ENCODE results near the gene MAPK12. TPM values are rescaled to one million over a fixed set of nuclear protein-coding genes. Genes with fewer than 3 reads are reported as not detected.
"Not testable (repeated sequence)": the region's sequence is repeated elsewhere in the genome, so short reads cannot be mapped to it uniquely, and the experiment has no call there.

The MAPK12 gene
- total RNA-seq, 2 experiments from 2014 or later, result 4.8 to 5.3 TPM

DNA sequence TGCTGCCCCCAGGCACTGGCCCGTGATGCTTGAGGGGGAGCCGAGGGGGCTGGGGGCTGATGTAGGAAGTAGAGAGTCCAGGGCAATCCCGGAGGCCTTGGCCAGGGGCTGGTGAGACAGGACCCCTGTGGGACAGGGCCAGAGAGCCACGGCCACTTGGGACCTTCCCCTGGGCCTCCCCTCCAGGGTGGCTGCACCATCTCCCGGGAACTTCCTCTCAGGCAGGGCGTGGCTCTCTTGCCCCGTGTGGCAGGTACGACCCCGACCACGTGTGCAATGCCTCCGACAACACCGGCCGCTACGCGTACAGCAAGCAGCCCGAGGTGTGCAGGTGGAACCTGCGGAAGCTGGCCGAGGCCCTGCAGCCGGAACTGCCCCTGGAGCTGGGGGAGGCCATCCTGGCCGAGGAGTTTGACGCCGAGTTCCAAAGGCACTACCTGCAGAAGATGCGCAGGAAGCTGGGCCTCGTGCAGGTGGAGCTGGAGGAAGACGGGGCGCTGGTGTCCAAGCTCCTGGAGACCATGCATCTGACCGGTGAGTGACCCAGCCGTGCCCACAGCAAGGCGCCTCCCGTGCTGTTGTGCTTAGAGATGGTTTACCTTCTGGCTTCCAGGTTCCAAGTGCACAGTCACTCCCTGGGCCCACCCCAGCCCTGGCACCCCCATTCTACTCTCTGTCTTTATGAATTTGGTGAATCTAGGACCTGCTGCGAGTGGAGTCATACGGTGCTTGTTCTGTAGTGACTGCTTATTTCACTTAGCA lies 50.9 kb downstream of the MAPK12 start:
- ChIA-PET CTCF (interaction anchor here (1.0 to 2.4 kb wide), 5 partner anchors 9 to 118 kb away, joined by 3 to 15 read pairs (median 4); no protein-coding TSS in a partner anchor), POLR2A (interaction anchor here (0.5 kb wide), 1 partner anchor 305 kb away, joined by 4 read pairs; no protein-coding TSS in a partner anchor)
- no peaks in the 10 kb centered on the region for H3K27me3 Mint-ChIP-seq (ENCODE audit: low read depth)
- peaks cover 41% of the 10 kb centered on the region for H3K36me3 Mint-ChIP-seq (ENCODE audit: low read depth)
- no peak overlapping the region for H3K4me3 Mint-ChIP-seq
- H3K9me3 Mint-ChIP-seq (ENCODE audit: insufficient read depth), result no peaks in the 10 kb centered on the region
- DNase-seq, result no peak
- no peak for ATAC-seq
- no peak overlapping the region for H3K27ac Mint-ChIP-seq
- peaks cover 13% of the 10 kb centered on the region for H3K4me1 Mint-ChIP-seq (ENCODE audit: low read depth)

DNA sequence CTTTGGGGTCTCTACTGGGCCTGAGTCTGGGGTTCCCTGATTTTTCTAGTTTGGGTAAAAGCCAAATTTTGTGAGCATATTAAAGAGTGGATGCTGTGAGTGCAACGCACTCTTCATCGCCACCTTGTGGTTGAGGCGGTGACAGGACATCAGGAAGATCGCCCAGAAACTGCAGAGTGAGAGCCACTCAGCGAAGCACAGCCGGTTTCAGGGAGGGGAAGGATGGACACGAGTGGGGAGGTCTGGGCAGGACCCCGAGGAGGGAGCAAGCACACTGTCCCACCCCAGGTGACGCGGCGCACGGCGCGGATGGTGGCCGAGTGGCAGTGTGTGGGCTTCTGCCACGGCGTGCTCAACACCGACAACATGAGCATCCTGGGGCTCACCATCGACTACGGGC lies 51.6 kb downstream of the MAPK12 start:
- no peaks in the 10 kb centered on the region for H3K27me3 Mint-ChIP-seq (ENCODE audit: low read depth)
- no peaks in the 10 kb centered on the region for H3K9me3 Mint-ChIP-seq (ENCODE audit: insufficient read depth)
- peak; percentile 80 for DNase-seq
- H3K4me3 Mint-ChIP-seq, result no peak overlapping the region
- H3K36me3 Mint-ChIP-seq (ENCODE audit: low read depth), result peaks cover 41% of the 10 kb centered on the region
- ChIA-PET POLR2A (no interaction called here), CTCF (interaction anchor here (2.4 kb wide), 1 partner anchor 61 kb away, joined by 15 read pairs; no protein-coding TSS in a partner anchor)
- peaks cover 14% of the 10 kb centered on the region for H3K4me1 Mint-ChIP-seq (ENCODE audit: low read depth)
- peak overlapping the region; percentile 53 for H3K27ac Mint-ChIP-seq
- peak; percentile 76 for ATAC-seq

DNA sequence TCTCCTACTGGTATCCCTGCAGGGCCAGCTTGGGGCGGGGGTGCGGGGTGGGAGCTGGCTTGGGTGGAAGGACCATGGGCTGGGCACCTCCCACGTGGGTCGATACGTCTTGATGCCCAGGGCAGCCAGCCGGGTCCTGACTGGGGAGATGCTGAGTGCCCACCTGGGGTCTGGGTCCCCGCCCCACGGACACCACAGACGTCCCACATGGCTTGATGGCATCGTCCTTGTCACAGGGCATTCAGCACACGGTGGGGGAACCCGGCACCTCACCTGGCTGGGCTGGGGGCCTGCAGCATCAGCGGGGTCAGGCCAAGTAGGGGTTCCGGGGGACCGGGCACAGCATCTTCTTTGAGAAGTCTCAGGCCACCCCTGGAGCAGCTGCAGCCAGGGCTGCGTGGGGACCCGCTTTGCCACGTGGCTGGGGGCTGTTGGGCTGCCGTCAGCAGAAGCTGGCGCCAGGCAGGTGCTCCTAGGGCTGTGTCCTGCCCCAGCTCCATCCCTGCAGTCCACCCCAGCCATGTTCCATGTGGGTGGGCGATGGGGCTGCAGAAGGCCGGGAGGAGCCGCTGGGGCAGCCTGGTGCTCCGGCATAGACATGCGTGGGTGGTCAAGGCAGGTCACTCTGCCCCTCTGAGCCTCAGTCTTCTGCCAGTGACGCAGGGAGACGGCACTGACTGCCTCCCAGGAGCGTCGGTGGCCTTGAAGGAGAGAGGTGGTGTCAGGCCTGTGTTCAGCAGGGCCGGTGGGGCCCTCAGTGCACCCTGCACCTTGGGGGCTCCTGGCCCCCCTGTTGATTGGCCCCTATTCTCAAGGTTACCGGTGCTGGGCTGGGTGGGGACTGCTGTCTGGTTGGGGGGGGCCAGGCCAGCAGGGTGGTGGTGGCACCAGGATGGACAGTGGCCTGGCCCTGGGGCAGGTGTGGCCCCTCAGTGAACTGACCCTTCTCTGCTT lies 52.3 kb downstream of the MAPK12 start:
- Mint-ChIP-seq H3K4me1 (ENCODE audit: low read depth) (peaks cover 15% of the 10 kb centered on the region), H3K4me3 (no peak overlapping the region), H3K27me3 (ENCODE audit: low read depth) (no peaks in the 10 kb centered on the region), H3K36me3 (ENCODE audit: low read depth) (peaks cover 42% of the 10 kb centered on the region), H3K9me3 (ENCODE audit: insufficient read depth) (no peaks in the 10 kb centered on the region), H3K27ac (peak overlapping the region; percentile 53)
- CTCF ChIA-PET, result interaction anchor here (1.1 to 1.6 kb wide), 3 partner anchors 18 to 61 kb away, joined by 4 to 7 read pairs (median 5); no protein-coding TSS in a partner anchor
- peak; percentile 41 for ATAC-seq
- POLR2A ChIA-PET, result interaction anchor here (1.8 kb wide), 1 partner anchor 19 kb away, joined by 9 read pairs; no protein-coding TSS in a partner anchor
- no peak for DNase-seq

DNA sequence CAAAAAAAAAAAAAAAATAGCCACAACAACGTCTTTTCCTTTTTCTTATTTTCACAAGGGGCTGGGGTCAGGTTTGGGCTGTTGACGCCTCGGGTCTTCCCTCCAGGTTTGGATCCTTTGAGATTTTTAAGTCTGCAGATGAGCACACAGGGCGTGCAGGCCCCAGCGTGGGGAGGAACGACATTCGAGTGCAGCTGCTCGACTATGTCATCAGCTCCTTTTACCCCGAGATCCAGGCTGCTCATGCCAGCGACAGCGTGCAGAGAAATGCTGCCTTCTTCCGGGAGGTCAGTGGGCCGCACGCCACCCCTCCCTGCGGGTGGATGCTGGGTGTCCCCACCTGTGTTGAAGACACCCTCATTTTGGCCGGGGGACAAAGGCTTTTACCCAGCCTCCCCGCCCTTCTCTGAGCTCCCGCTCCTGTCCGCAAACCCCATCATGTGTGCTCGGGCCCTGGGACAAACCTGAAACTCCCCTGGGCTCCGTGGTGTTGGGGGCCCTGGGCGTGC lies 53.0 kb downstream of the MAPK12 start:
- peaks cover 43% of the 10 kb centered on the region for H3K36me3 Mint-ChIP-seq (ENCODE audit: low read depth)
- ATAC-seq (no peak), DNase-seq (no peak)
- H3K4me1 Mint-ChIP-seq (ENCODE audit: low read depth), result peaks cover 16% of the 10 kb centered on the region
- ChIA-PET POLR2A (interaction anchor here (1.8 kb wide), 1 partner anchor 18 kb away, joined by 9 read pairs; no protein-coding TSS in a partner anchor), CTCF (interaction anchor here (0.5 to 1.6 kb wide), 4 partner anchors 17 to 220 kb away, joined by 3 to 7 read pairs (median 4); no protein-coding TSS in a partner anchor)
- H3K27ac Mint-ChIP-seq, result no peak overlapping the region
- H3K9me3 Mint-ChIP-seq (ENCODE audit: insufficient read depth), result no peaks in the 10 kb centered on the region
- H3K27me3 Mint-ChIP-seq (ENCODE audit: low read depth), result no peaks in the 10 kb centered on the region
- H3K4me3 Mint-ChIP-seq, result no peak overlapping the region

DNA sequence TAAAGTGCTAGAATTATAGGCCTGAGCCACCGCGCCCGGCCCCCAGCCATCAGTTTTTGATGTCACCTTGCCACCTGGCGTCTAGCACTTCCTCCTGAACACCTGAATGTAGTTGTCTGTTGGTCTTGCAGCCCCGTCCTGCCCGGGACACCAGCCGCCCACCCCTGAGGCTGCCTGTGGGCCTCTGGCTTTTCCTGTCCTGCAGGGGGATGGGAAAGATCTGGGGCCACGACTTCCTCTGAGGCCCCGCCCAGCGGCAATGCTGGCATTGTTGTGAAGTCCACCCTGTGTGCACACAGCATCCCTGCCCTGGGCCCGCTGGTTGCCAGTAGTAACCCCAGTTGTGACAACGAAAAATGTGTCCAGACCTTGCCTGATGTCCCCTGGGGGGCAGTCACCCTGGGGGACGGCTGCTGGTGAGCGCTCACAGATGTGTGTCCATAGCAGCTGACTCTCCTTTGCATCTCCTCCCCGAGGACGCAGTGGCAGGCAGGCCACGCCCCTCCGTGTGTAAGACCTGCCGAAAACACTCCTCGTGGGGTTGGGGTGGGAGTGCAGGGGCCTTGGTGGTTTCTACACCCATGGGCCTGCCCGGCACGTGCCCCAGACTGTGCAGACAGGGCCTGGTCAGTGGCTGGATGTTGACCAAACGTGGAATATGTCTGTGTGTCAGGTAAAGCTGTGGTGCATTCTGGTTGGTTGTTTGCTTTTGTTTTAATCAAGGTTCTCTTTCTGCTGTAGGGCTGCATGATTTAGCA lies 53.9 kb downstream of the MAPK12 start:
- Mint-ChIP-seq H3K9me3 (ENCODE audit: insufficient read depth) (no peaks in the 10 kb centered on the region), H3K27ac (no peak overlapping the region), H3K36me3 (ENCODE audit: low read depth) (peaks cover 40% of the 10 kb centered on the region), H3K27me3 (ENCODE audit: low read depth) (no peaks in the 10 kb centered on the region), H3K4me1 (ENCODE audit: low read depth) (peaks cover 21% of the 10 kb centered on the region), H3K4me3 (no peak overlapping the region)
- ChIA-PET POLR2A (interaction anchor here (1.8 kb wide), 1 partner anchor 17 kb away, joined by 9 read pairs; no protein-coding TSS in a partner anchor), CTCF (interaction anchor here (0.5 to 2.5 kb wide), 5 partner anchors 16 to 221 kb away, joined by 3 to 10 read pairs (median 4); no protein-coding TSS in a partner anchor)
- ATAC-seq (no peak), DNase-seq (no peak)

DNA sequence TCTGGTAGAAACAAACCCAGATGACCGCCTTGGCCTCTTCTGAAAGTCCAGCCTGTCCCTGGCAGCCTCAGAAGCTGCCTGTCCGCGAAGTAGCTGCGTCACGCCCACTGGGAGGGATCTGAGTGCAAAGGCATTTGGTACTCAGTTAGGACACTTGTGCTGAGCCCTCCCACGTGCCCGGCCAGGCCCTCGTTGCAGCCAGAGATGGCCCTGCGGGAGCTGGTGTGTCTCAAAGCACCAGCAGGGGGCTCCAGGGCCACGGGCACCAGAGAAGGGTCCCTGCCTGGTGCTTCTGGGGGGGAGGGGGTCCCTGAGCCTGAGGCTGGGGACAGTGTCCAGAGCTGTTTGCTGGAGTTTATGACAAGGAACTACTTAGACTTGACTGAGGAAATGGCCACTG lies 54.9 kb downstream of the MAPK12 start:
- peaks cover 30% of the 10 kb centered on the region for H3K4me1 Mint-ChIP-seq (ENCODE audit: low read depth)
- ChIA-PET POLR2A (interaction anchor here (1.8 kb wide), 1 partner anchor 16 kb away, joined by 6 read pairs; no protein-coding TSS in a partner anchor), CTCF (interaction anchor here (0.8 to 2.5 kb wide), 4 partner anchors 15 to 57 kb away, joined by 3 to 10 read pairs (median 4); no protein-coding TSS in a partner anchor)
- H3K27me3 Mint-ChIP-seq (ENCODE audit: low read depth), result no peaks in the 10 kb centered on the region
- no peak for ATAC-seq
- no peak overlapping the region for H3K4me3 Mint-ChIP-seq
- no peak overlapping the region for H3K27ac Mint-ChIP-seq
- H3K9me3 Mint-ChIP-seq (ENCODE audit: insufficient read depth), result no peaks in the 10 kb centered on the region
- DNase-seq, result no peak
- H3K36me3 Mint-ChIP-seq (ENCODE audit: low read depth), result peaks cover 39% of the 10 kb centered on the region

DNA sequence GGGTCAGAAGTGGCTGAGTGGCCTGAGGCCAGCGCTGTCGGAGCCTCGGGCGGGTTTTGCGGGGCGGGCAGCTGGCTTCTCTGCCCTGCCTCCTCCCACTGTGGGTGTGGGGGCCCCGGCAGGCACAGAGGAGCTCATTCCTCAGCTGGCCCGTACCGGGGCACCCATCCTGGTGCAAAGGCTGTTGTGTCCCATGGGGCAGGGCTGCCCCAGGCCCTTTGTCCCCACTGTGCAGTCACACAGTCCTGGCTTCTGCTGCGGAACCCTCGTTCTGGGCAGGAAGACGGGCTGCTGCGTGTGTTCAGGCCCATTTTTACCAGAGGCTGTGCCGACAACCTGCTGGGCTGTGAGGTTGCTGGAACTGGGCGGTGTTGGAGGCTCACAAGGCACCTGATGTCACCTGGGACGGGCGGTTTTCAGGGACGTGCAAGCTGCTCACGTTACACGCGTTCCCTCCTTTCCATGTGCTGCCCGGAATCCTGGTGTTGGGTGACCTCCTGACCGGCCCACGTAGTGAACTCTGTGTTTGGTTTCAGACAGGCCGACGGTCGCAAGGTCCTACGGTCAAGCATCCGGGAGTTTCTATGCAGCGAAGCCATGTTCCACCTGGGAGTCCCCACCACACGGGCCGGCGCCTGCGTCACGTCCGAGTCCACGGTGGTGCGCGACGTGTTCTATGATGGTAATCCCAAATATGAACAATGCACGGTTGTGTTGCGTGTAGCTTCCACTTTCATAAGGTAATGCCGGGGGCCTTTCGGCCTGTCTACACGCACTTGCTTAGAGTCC lies 55.5 kb downstream of the MAPK12 start:
- Mint-ChIP-seq H3K4me1 (ENCODE audit: low read depth) (peaks cover 30% of the 10 kb centered on the region), H3K36me3 (ENCODE audit: low read depth) (peaks cover 35% of the 10 kb centered on the region), H3K27me3 (ENCODE audit: low read depth) (no peaks in the 10 kb centered on the region), H3K9me3 (ENCODE audit: insufficient read depth) (no peaks in the 10 kb centered on the region), H3K4me3 (no peak overlapping the region), H3K27ac (no peak overlapping the region)
- ATAC-seq (no peak), DNase-seq (no peak)
- POLR2A ChIA-PET, result interaction anchor here (1.1 to 1.8 kb wide), 2 partner anchors 15 to 100 kb away, joined by 3 to 6 read pairs; no protein-coding TSS in a partner anchor
- CTCF ChIA-PET, result interaction anchor here (0.8 to 2.5 kb wide), 4 partner anchors 14 to 56 kb away, joined by 3 to 10 read pairs (median 4); no protein-coding TSS in a partner anchor

DNA sequence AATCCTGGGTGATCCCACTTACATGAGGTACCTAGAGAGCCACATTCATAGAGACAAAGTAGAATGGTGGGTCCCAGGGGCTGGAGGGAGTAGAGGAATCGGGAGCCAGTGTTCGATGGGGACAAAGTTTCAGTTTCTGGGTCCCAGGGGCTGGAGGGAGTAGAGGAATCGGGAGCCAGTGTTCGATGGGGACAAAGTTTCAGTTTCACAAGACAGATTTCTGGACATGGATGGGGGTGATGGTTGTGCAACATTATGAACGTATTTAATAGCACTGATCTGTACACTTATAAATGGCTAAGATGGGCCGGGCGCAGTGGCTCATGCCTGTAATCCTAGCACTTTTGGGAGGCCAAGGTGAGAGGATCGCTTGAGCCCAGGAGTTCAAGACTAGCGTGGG lies 56.5 kb downstream of the MAPK12 start:
- not testable (repeated sequence) for DNase-seq; H3K27me3 Mint-ChIP-seq (ENCODE audit: low read depth); ATAC-seq; H3K4me3 Mint-ChIP-seq; H3K9me3 Mint-ChIP-seq (ENCODE audit: insufficient read depth)
- CTCF ChIA-PET, result interaction anchor here (2.5 kb wide), 1 partner anchor 13 kb away, joined by 10 read pairs; no protein-coding TSS in a partner anchor
- Mint-ChIP-seq H3K36me3 (ENCODE audit: low read depth) (peaks cover 31% of the 10 kb centered on the region), H3K4me1 (ENCODE audit: low read depth) (peaks cover 30% of the 10 kb centered on the region), H3K27ac (peak overlapping the region; percentile 56)
- POLR2A ChIA-PET, result interaction anchor here (1.1 kb wide), 1 partner anchor 99 kb away, joined by 3 read pairs; no protein-coding TSS in a partner anchor

DNA sequence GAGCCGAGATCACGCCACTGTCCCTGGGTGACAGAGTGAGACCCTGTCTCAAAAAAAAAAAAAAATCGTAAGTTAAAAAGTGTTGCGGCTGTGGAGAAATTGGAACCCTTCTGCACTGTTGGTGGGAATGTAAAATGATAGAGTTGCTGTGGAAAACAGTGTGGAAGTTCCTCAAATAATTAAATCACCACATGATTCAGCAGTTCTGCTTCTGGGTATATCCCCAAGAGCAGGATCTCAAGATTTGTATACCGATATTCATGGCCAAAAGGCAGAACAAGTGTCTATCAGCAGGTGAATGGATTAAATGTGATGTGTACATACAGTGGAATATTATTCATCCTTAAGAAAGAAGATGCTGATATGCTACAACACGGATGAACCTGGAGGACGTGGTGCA lies 56.9 kb downstream of the MAPK12 start:
- Mint-ChIP-seq H3K27ac (peak overlapping the region; percentile 56), H3K4me3 (no peak overlapping the region)

DNA sequence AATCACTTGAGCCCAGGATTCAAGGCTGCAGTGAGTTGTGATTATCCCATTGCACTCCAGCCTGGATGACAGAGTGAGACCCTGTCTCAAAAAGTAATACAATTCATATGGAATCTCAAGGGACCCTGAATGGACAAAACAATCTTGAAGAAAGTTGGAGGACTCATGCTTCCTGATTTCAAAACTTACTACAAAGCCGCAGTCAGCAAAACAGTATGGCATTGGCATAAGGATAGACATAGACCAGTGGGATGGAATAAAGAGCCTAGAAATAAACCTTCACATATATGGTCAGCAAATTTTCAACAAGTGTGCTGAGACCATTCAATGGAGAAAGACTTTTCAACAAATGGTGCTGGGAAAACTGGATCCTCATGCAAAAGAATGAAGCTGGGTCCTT lies 58.2 kb downstream of the MAPK12 start:
- Mint-ChIP-seq H3K27ac (no peak overlapping the region), H3K4me3 (no peak overlapping the region), H3K4me1 (ENCODE audit: low read depth) (peaks cover 31% of the 10 kb centered on the region), H3K36me3 (ENCODE audit: low read depth) (peaks cover 31% of the 10 kb centered on the region), H3K9me3 (ENCODE audit: insufficient read depth) (no peaks in the 10 kb centered on the region), H3K27me3 (ENCODE audit: low read depth) (no peaks in the 10 kb centered on the region)
- ChIA-PET CTCF (interaction anchor here (1.0 to 1.5 kb wide), 4 partner anchors 13 to 54 kb away, joined by 3 to 6 read pairs (median 4); no protein-coding TSS in a partner anchor), POLR2A (interaction anchor here (3.4 kb wide), 1 partner anchor 13 kb away, joined by 17 read pairs; no protein-coding TSS in a partner anchor)
- DNase-seq, result no peak
- no peak for ATAC-seq

More for the DNA sequence above, 56.9 kb downstream of the MAPK12 start:
- H3K4me1 Mint-ChIP-seq (ENCODE audit: low read depth), result peaks cover 28% of the 10 kb centered on the region
- ChIA-PET CTCF (interaction anchor here (1.5 kb wide), 1 partner anchor 32 kb away, joined by 3 read pairs; no protein-coding TSS in a partner anchor), POLR2A (no interaction called here)
- peaks cover 28% of the 10 kb centered on the region for H3K36me3 Mint-ChIP-seq (ENCODE audit: low read depth)
- DNase-seq, result no peak
- no peak for ATAC-seq
- no peaks in the 10 kb centered on the region for H3K9me3 Mint-ChIP-seq (ENCODE audit: insufficient read depth)
- H3K27me3 Mint-ChIP-seq (ENCODE audit: low read depth), result no peaks in the 10 kb centered on the region
